Nephron (organoid): ENCODE data around the gene ELK4.

Source experiments
- H3K27ac Mint-ChIP-seq, 3 experiments: 2 replicates each; pipeline ENCODE4 v1.8.0; 2020; ENCODE audit warnings: mixed read lengths in 3 of 3, mild to moderate bottlenecking in 2 of 3, moderate library complexity in 1 of 3
- H3K27me3 Mint-ChIP-seq: 2 replicates; pipeline ENCODE4 v1.8.0; 2021; ENCODE audit warnings: low read depth, mild to moderate bottlenecking, moderate library complexity, mixed read lengths
- H3K36me3 Mint-ChIP-seq: 2 replicates; pipeline ENCODE4 v1.8.0; 2020; ENCODE audit warnings: low read depth, mixed read lengths
- H3K4me1 Mint-ChIP-seq: 2 replicates; pipeline ENCODE4 v1.8.0; 2020; ENCODE audit warnings: mixed read lengths
- H3K4me3 Mint-ChIP-seq, 3 experiments: 2 replicates each; pipeline ENCODE4 v1.8.0; 2020; ENCODE audit warnings: mild to moderate bottlenecking in 3 of 3, mixed read lengths in 3 of 3, moderate library complexity in 2 of 3
- H3K9me3 Mint-ChIP-seq: 2 replicates; pipeline ENCODE4 v1.8.0; 2020; ENCODE audit warnings: mixed read lengths
- CTCF ChIP-seq, 3 experiments: fragments of 200-600 bp; sonication (generic); IDR thresholded peaks; one replicate each; pipeline ENCODE4 v1.5.0; 2021; ENCODE audit warnings: antibody characterized with exemption in 3 of 3; ENCODE audit not compliant: unreplicated experiment in 3 of 3

ELK4 gene

GRCh38 chr1:205676597-205676996, 44.8 kb upstream of the ELK4 start:
- H3K4me3 Mint-ChIP-seq = peak overlapping the region in 1 of 3 experiments; percentile 53
- H3K27me3 Mint-ChIP-seq = peaks cover 20% of the 10 kb centered on the region
- H3K27ac Mint-ChIP-seq = peak overlapping the region; percentile 40 to 76 (median 65)
- no peak for TF ChIP-seq CTCF (IDR thresholded peaks at IDR 0.05; ENCODE audit: unreplicated experiment in 3 of 3)
- H3K36me3 Mint-ChIP-seq = no peaks in the 10 kb centered on the region
- H3K9me3 Mint-ChIP-seq = no peaks in the 10 kb centered on the region
- H3K4me1 Mint-ChIP-seq = peaks cover 66% of the 10 kb centered on the region

- H3K27ac Mint-ChIP-seq = peak overlapping the region; percentile 40 to 65 (median 54)
- no peak overlapping the region for H3K4me3 Mint-ChIP-seq
- peaks cover 16% of the 10 kb centered on the region for H3K27me3 Mint-ChIP-seq
- H3K36me3 Mint-ChIP-seq = no peaks in the 10 kb centered on the region
- H3K4me1 Mint-ChIP-seq = peaks cover 71% of the 10 kb centered on the region
- no peak for TF ChIP-seq CTCF (IDR thresholded peaks at IDR 0.05; ENCODE audit: unreplicated experiment in 3 of 3)
- no peaks in the 10 kb centered on the region for H3K9me3 Mint-ChIP-seq
Observed at GRCh38 chr1:205676002-205676401, 44.2 kb upstream of the ELK4 start.

- peak overlapping the region; percentile 26 to 54 (median 40) for H3K27ac Mint-ChIP-seq
- no peak for TF ChIP-seq CTCF (IDR thresholded peaks at IDR 0.05; ENCODE audit: unreplicated experiment in 3 of 3)
- H3K9me3 Mint-ChIP-seq = no peaks in the 10 kb centered on the region
- peaks cover 16% of the 10 kb centered on the region for H3K27me3 Mint-ChIP-seq
- no peaks in the 10 kb centered on the region for H3K36me3 Mint-ChIP-seq
- H3K4me3 Mint-ChIP-seq = no peak overlapping the region
- H3K4me1 Mint-ChIP-seq = peaks cover 72% of the 10 kb centered on the region
Observed at GRCh38 chr1:205675247-205675646, 43.4 kb upstream of the ELK4 start.

DNA sequence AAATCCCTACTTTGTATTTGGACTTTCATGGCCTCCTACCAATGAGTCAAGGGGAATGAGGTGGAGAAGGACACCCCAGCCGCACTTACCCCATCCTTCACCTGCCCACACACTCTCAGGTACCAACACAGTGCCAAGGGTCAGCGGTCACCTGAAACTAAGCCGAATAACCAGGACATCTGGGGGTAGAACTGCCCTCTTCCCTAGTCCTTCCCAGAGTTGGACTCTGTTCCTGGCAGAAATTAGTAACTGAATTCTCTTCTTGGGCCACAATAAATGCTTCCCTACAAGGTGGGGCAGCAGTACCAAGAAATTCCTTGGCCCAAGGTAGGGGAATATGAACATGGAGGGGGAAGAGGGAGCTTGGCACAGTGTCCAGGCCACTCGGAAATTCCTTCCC, 41.2 kb upstream of the ELK4 start:
- Mint-ChIP-seq H3K4me3 (no peak overlapping the region), H3K27ac (peak overlapping the region; percentile 89 to 94 (median 92)), H3K36me3 (no peaks in the 10 kb centered on the region), H3K9me3 (no peaks in the 10 kb centered on the region), H3K27me3 (peaks cover 15% of the 10 kb centered on the region), H3K4me1 (peaks cover 78% of the 10 kb centered on the region)
- TF ChIP-seq CTCF (IDR thresholded peaks at IDR 0.05; ENCODE audit: unreplicated experiment in 3 of 3) = no peak

GRCh38 chr1:205672395-205672889, 40.6 kb upstream of the ELK4 start:
- H3K9me3 Mint-ChIP-seq = no peaks in the 10 kb centered on the region
- H3K4me3 Mint-ChIP-seq = peak overlapping the region in 1 of 3 experiments; percentile 17
- peak in 1 of 3 experiments; percentile 14 for TF ChIP-seq CTCF (IDR thresholded peaks at IDR 0.05; ENCODE audit: unreplicated experiment in 3 of 3)
- peaks cover 18% of the 10 kb centered on the region for H3K27me3 Mint-ChIP-seq
- H3K36me3 Mint-ChIP-seq = no peaks in the 10 kb centered on the region
- H3K27ac Mint-ChIP-seq = peak overlapping the region; percentile 89 to 94 (median 92)
- H3K4me1 Mint-ChIP-seq = peaks cover 78% of the 10 kb centered on the region
